GM19023 (cell line): ENCODE data around the gene ZNF687.
"Not testable (repeated sequence)": the region's sequence is repeated elsewhere in the genome, so short reads cannot be mapped to it uniquely, and the experiment has no call there.

ENCODE experiments used
- ATAC-seq: cut with Tn5 transposase; IDR thresholded peaks from one replicate; pipeline ENCODE4 v1.9.1; 2021; ENCODE audit warnings: mild to moderate bottlenecking, moderate library complexity; ENCODE audit not compliant: unreplicated experiment

ZNF687 gene

GRCh38 chr1:151281969-151282882, at the start of gene ZNF687:
ZNF687 (plus strand) TSS chr1:151282299; CDS start chr1:151286292, 3,993 bp downstream.
- peak; percentile 89 for ATAC-seq

- ATAC-seq: no peak
Measured at GRCh38 chr1:151235235-151235634, 46.9 kb upstream of the ZNF687 start.

GRCh38 chr1:151237678-151238466, 44.2 kb upstream of the ZNF687 start:
- ATAC-seq: no peak

GRCh38 chr1:151238467-151238739, 43.7 kb upstream of the ZNF687 start:
- ATAC-seq: no peak

- ATAC-seq: no peak
Measured at GRCh38 chr1:151242442-151242841, 39.7 kb upstream of the ZNF687 start.

- ATAC-seq: no peak
Measured at GRCh38 chr1:151243683-151244216, 38.3 kb upstream of the ZNF687 start.

GRCh38 chr1:151246786-151247185, 35.3 kb upstream of the ZNF687 start:
- no peak for ATAC-seq

GRCh38 chr1:151251656-151252470, 30.2 kb upstream of the ZNF687 start:
- peak; percentile 38 for ATAC-seq

- peak; percentile 94 for ATAC-seq
Measured at GRCh38 chr1:151254217-151255213, 27.6 kb upstream of the ZNF687 start, which contains the start of gene PSMD4. PSMD4 (plus strand) TSS chr1:151254734; CDS start chr1:151254783, 49 bp downstream.

- ATAC-seq: no peak
Measured at GRCh38 chr1:151255381-151255780, 26.7 kb upstream of the ZNF687 start.

GRCh38 chr1:151259351-151259750, 22.7 kb upstream of the ZNF687 start:
- no peak for ATAC-seq

GRCh38 chr1:151265446-151266236, 16.5 kb upstream of the ZNF687 start:
- ATAC-seq: no peak

- no peak for ATAC-seq
Measured at GRCh38 chr1:151266315-151266714, 15.8 kb upstream of the ZNF687 start.

GRCh38 chr1:151266821-151267220, 15.3 kb upstream of the ZNF687 start:
- ATAC-seq: no peak

- ATAC-seq: no peak
Measured at GRCh38 chr1:151267760-151268159, 14.3 kb upstream of the ZNF687 start.

- ATAC-seq: no peak
Measured at GRCh38 chr1:151273924-151274466, 8.1 kb upstream of the ZNF687 start.

- not testable (repeated sequence) for ATAC-seq
Measured at GRCh38 chr1:151275341-151275740, 6.8 kb upstream of the ZNF687 start.

GRCh38 chr1:151277249-151277648, 4.8 kb upstream of the ZNF687 start:
- no peak for ATAC-seq
